DMS53 treated with DMSO at 0.1 percent for 48 hours (cell line): ENCODE measurements around the gene HGS.
A peak's percentile ranks its signal among the peaks of the same experiment; 100 is the strongest.
"Not testable (repeated sequence)": the region's sequence is repeated elsewhere in the genome, so short reads cannot be mapped to it uniquely, and the experiment has no call there.

ENCODE experiments used
- DNase-seq: peaks from one replicate; lab custom pipeline; 2025; ENCODE audit not compliant: unreplicated experiment; lab: John Stamatoyannopoulos, UW

The HGS gene

GRCh38 chr17:81717049-81717765 lies 33.4 kb downstream of the HGS start:
- no peak for DNase-seq

- DNase-seq = no peak
Observed at GRCh38 chr17:81717766-81718089, 33.9 kb downstream of the HGS start.

- no peak for DNase-seq
Observed at GRCh38 chr17:81719410-81720266, 35.8 kb downstream of the HGS start.

GRCh38 chr17:81720267-81721071 lies 36.7 kb downstream of the HGS start:
- no peak for DNase-seq

- DNase-seq = no peak
Observed at GRCh38 chr17:81722184-81723120, 38.6 kb downstream of the HGS start.

GRCh38 chr17:81723651-81724209 lies 39.9 kb downstream of the HGS start:
- no peak for DNase-seq

GRCh38 chr17:81725439-81725838 lies 41.6 kb downstream of the HGS start:
- no peak for DNase-seq

- no peak for DNase-seq
Observed at GRCh38 chr17:81726004-81726403, 42.2 kb downstream of the HGS start.

- DNase-seq = peak; percentile 60
Observed at GRCh38 chr17:81727324-81728031, 43.7 kb downstream of the HGS start.

- DNase-seq = peak; percentile 62
Observed at GRCh38 chr17:81733507-81734404, 49.9 kb downstream of the HGS start.

GRCh38 chr17:81734405-81735263 lies 50.8 kb downstream of the HGS start:
- no peak for DNase-seq

GRCh38 chr17:81735264-81736102 lies 51.7 kb downstream of the HGS start:
- peak; percentile 63 for DNase-seq

GRCh38 chr17:81737947-81738800 lies 54.4 kb downstream of the HGS start:
- DNase-seq = no peak

GRCh38 chr17:81738801-81739393 lies 55.1 kb downstream of the HGS start:
- no peak for DNase-seq

GRCh38 chr17:81739593-81739992 lies 55.8 kb downstream of the HGS start:
- DNase-seq = not testable (repeated sequence)
